Neural cell (in vitro differentiated cells): ENCODE measurements around the gene CIBAR2. TPM values are rescaled to one million over a fixed set of nuclear protein-coding genes. Genes with fewer than 3 reads are reported as not detected.

Experiments used
- H2AFZ ChIP-seq: fragments of 200-600, 300-800 bp; sonication (generic), shearing (Covaris generic); 2 replicates; pipeline ENCODE4 v1.6.0; 2014; ENCODE audit warnings: low read depth, mild to moderate bottlenecking, antibody characterized with exemption, low read length, moderate library complexity
- H3F3A ChIP-seq: fragments of 200-600 bp; shearing (Covaris generic); 2 replicates; pipeline ENCODE4 v1.6.1; 2016; ENCODE audit warnings: mild to moderate bottlenecking, moderate library complexity, mixed read lengths, antibody characterized with exemption, low read length; ENCODE audit not compliant: insufficient read depth, poor library complexity, severe bottlenecking
- H3K27ac ChIP-seq: fragments of 200-600, 300-800 bp; sonication (generic), shearing (Covaris generic); 2 replicates; pipeline ENCODE4 v1.5.1; 2014; ENCODE audit warnings: mild to moderate bottlenecking, low read length, moderate library complexity
- H3K27me3 ChIP-seq: fragments of 300-800, 200-600 bp; sonication (generic), shearing (Covaris generic); 2 replicates; pipeline ENCODE4 v1.6.0; 2014; ENCODE audit warnings: mild to moderate bottlenecking, low read depth, low read length, moderate library complexity; ENCODE audit not compliant: insufficient read depth
- H3K36me3 ChIP-seq: fragments of 300-800, 200-600 bp; sonication (generic), shearing (Covaris generic); 2 replicates; pipeline ENCODE4 v1.5.1; 2014; ENCODE audit warnings: mild to moderate bottlenecking, antibody characterized with exemption, low read length, moderate library complexity; ENCODE audit not compliant: insufficient read depth
- H3K4me2 ChIP-seq: fragments of 300-800, 200-600 bp; sonication (generic), shearing (Covaris generic); 2 replicates; pipeline ENCODE4 v1.6.0; 2014; ENCODE audit warnings: mild to moderate bottlenecking, low read length
- H3K4me3 ChIP-seq: fragments of 300-800, 200-600 bp; sonication (generic), shearing (Covaris generic); 2 replicates; pipeline ENCODE4 v1.5.1; 2014; ENCODE audit warnings: mild to moderate bottlenecking, low read length, moderate library complexity
- H3K79me2 ChIP-seq: fragments of 200-600 bp; shearing (Covaris generic); replicated peaks from 2 replicates; pipeline ENCODE4 v1.6.0; 2014; ENCODE audit warnings: mild to moderate bottlenecking, low read length, moderate library complexity; ENCODE audit not compliant: insufficient read depth
- H3K9ac ChIP-seq: fragments of 300-800, 200-600 bp; sonication (generic), shearing (Covaris generic); 2 replicates; pipeline ENCODE4 v1.6.1; 2016; ENCODE audit warnings: mild to moderate bottlenecking, low read length, mixed read lengths
- H3K9me2 ChIP-seq: fragments of 200-600 bp; shearing (Covaris generic); 2 replicates; pipeline ENCODE4 v1.6.1; 2016; ENCODE audit warnings: mild to moderate bottlenecking, low read length, mixed read lengths; ENCODE audit not compliant: insufficient read depth
- H3K9me3 ChIP-seq: fragments of 200-600, 300-800 bp; sonication (generic), shearing (Covaris generic); 2 replicates; pipeline ENCODE4 v1.6.1; 2016; ENCODE audit warnings: mild to moderate bottlenecking, mixed run types, low read length, moderate library complexity, mixed read lengths
- H4K20me1 ChIP-seq: fragments of 200-600 bp; shearing (Covaris generic); 2 replicates; pipeline ENCODE4 v1.6.1; 2016; ENCODE audit warnings: mild to moderate bottlenecking, mixed run types; ENCODE audit not compliant: insufficient read depth
- EP300 ChIP-seq: fragments of 450-650 bp; conservative IDR thresholded peaks from 2 replicates; pipeline ENCODE4 v1.6.1; 2014; ENCODE audit warnings: antibody characterized with exemption, mild to moderate bottlenecking, moderate library complexity; ENCODE audit not compliant: poor library complexity, severe bottlenecking
- EZH2 ChIP-seq: fragments of 200-600, 300-800 bp; shearing (Covaris generic), sonication (generic); IDR thresholded peaks from 2 replicates; pipeline ENCODE4 v1.6.1; 2014; ENCODE audit warnings: antibody characterized with exemption, low read length, borderline replicate concordance, mild to moderate bottlenecking; ENCODE audit not compliant: insufficient read depth, poor library complexity, severe bottlenecking
- MXI1 ChIP-seq: fragments of 450-650 bp; conservative IDR thresholded peaks from 2 replicates; pipeline ENCODE4 v1.6.1; 2014; ENCODE audit warnings: antibody characterized with exemption, mild to moderate bottlenecking; ENCODE audit not compliant: poor library complexity, severe bottlenecking
- POLR2AphosphoS5 ChIP-seq: IDR thresholded peaks from 2 replicates; pipeline ENCODE4 v1.6.1; 2012
- RAD21 ChIP-seq: fragments of 450-650 bp; conservative IDR thresholded peaks from 2 replicates; pipeline ENCODE4 v1.6.1; 2014; ENCODE audit warnings: antibody characterized with exemption, mild to moderate bottlenecking, moderate library complexity
- SMC3 ChIP-seq: fragments of 450-650 bp; conservative IDR thresholded peaks from 2 replicates; pipeline ENCODE4 v1.6.1; 2014; ENCODE audit warnings: antibody characterized with exemption, mild to moderate bottlenecking, moderate library complexity; ENCODE audit not compliant: poor library complexity
- TAF1 ChIP-seq: IDR thresholded peaks from 2 replicates; pipeline ENCODE4 v1.6.1; 2012; ENCODE audit warnings: low read depth
- polyA plus RNA-seq: library from polyadenylated mRNA; depleted of rRNA; stranded (reverse); fragments of >200 nt; gene quantifications from 2 replicates; pipeline ENCODE4 v1.2.3, GENCODE V29; 2014
- TF ChIP-seq, protein P1 (sequence below): fragments of 450-650 bp; IDR thresholded peaks from 2 replicates; pipeline ENCODE4 v1.5.1; 2014; ENCODE audit warnings: antibody characterized with exemption, mild to moderate bottlenecking, moderate library complexity; ENCODE audit not compliant: poor library complexity, severe bottlenecking
- TF ChIP-seq, protein P2 (sequence below): IDR thresholded peaks from 2 replicates; pipeline ENCODE4 v1.6.1; 2012; ENCODE audit warnings: borderline replicate concordance

The CIBAR2 gene
- polyA plus RNA-seq, 1 donor from 2014 or later: not detected

DNA sequence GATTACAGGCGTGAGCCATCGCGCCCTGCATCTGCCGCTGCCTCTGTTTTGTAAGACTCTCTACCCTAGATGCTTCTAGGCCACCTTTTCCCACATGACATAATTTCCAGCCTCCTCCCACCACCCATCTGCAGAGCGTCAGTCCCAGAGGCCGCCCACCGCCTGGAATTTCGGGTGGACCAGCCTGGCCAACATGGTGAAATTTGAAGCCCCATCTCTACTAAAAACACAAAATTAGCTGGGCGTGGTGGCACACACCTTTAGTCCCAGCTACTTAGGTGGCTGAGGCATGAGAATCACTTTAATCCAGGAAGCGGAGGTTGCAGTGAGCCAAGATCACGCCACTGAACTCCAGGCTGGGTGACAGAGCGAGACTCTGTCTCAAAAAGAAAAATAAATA, 5.1 kb upstream of the CIBAR2 start:
- Histone ChIP-seq H3K4me3 (no peak overlapping the region), H3K9me2 (no peaks in the 10 kb centered on the region), H4K20me1 (no peaks in the 10 kb centered on the region), H3K4me2 (no peak overlapping the region), H3K36me3 (no peaks in the 10 kb centered on the region), H3K9ac (no peak overlapping the region), H2AFZ (no peak overlapping the region), H3K27ac (no peak overlapping the region), H3K79me2 (no peaks in the 10 kb centered on the region), H3K9me3 (no peaks in the 10 kb centered on the region), H3K27me3 (no peaks in the 10 kb centered on the region), H3F3A (no peaks in the 10 kb centered on the region)
- no peak for TF ChIP-seq RAD21
- TF ChIP-seq, protein P1, sequence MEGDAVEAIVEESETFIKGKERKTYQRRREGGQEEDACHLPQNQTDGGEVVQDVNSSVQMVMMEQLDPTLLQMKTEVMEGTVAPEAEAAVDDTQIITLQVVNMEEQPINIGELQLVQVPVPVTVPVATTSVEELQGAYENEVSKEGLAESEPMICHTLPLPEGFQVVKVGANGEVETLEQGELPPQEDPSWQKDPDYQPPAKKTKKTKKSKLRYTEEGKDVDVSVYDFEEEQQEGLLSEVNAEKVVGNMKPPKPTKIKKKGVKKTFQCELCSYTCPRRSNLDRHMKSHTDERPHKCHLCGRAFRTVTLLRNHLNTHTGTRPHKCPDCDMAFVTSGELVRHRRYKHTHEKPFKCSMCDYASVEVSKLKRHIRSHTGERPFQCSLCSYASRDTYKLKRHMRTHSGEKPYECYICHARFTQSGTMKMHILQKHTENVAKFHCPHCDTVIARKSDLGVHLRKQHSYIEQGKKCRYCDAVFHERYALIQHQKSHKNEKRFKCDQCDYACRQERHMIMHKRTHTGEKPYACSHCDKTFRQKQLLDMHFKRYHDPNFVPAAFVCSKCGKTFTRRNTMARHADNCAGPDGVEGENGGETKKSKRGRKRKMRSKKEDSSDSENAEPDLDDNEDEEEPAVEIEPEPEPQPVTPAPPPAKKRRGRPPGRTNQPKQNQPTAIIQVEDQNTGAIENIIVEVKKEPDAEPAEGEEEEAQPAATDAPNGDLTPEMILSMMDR: no peak
- TF ChIP-seq POLR2AphosphoS5: no peak
- no peak for TF ChIP-seq EZH2
- no peak for TF ChIP-seq EP300
- no peak for TF ChIP-seq SMC3
- TF ChIP-seq TAF1: no peak
- TF ChIP-seq, protein P2, sequence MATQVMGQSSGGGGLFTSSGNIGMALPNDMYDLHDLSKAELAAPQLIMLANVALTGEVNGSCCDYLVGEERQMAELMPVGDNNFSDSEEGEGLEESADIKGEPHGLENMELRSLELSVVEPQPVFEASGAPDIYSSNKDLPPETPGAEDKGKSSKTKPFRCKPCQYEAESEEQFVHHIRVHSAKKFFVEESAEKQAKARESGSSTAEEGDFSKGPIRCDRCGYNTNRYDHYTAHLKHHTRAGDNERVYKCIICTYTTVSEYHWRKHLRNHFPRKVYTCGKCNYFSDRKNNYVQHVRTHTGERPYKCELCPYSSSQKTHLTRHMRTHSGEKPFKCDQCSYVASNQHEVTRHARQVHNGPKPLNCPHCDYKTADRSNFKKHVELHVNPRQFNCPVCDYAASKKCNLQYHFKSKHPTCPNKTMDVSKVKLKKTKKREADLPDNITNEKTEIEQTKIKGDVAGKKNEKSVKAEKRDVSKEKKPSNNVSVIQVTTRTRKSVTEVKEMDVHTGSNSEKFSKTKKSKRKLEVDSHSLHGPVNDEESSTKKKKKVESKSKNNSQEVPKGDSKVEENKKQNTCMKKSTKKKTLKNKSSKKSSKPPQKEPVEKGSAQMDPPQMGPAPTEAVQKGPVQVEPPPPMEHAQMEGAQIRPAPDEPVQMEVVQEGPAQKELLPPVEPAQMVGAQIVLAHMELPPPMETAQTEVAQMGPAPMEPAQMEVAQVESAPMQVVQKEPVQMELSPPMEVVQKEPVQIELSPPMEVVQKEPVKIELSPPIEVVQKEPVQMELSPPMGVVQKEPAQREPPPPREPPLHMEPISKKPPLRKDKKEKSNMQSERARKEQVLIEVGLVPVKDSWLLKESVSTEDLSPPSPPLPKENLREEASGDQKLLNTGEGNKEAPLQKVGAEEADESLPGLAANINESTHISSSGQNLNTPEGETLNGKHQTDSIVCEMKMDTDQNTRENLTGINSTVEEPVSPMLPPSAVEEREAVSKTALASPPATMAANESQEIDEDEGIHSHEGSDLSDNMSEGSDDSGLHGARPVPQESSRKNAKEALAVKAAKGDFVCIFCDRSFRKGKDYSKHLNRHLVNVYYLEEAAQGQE: no peak
- TF ChIP-seq MXI1: no peak

DNA sequence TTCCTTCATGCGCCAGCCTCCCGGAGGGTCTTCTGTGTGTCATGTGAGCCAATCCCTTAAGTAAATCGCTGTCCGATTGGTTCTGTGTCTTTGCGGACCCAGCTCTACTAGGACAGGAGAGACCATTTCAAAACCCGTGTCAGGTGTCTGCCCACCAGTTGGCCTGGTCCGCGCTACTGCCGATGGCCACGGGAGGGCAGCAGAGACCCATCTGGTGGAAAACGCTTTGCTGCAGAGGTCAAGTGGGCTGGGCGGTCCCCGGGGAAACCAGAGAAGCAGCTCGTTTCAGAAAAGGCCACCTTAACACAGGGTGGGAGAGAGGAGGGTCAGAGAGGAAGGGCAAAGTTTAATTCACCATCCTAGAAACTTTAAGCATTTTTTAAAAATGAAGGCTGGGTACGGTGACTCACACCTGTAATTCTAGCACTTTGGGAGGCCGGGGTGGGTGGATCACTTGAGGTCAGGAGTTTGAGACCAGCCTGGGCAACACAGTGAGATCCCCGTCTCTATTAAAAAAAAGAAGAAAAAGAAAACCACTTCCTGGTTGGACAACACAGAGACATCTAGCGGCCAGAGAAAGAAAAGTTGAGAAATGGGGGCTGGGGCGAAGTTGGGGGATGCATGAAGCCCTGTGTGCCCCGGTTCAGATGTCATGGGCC, 2.8 kb upstream of the CIBAR2 start:
- Histone ChIP-seq H3K9me2 (no peaks in the 10 kb centered on the region), H2AFZ (no peak overlapping the region), H3K79me2 (no peaks in the 10 kb centered on the region), H3K4me3 (no peak overlapping the region), H3K36me3 (no peaks in the 10 kb centered on the region), H4K20me1 (no peaks in the 10 kb centered on the region), H3F3A (no peaks in the 10 kb centered on the region), H3K9me3 (no peaks in the 10 kb centered on the region), H3K27ac (no peak overlapping the region), H3K4me2 (no peak overlapping the region), H3K9ac (no peak overlapping the region), H3K27me3 (no peaks in the 10 kb centered on the region)
- TF ChIP-seq, protein P1: peak; percentile 94
- TF ChIP-seq RAD21 (peak; percentile 92), SMC3 (peak; percentile 90)
- TF ChIP-seq, protein P2: no peak
